HG03045 (cell line): ENCODE data around the gene MCCC1.
"Not testable (repeated sequence)": the region's sequence is repeated elsewhere in the genome, so short reads cannot be mapped to it uniquely, and the experiment has no call there.

Experiments used
- ATAC-seq: cut with Tn5 transposase; IDR thresholded peaks from one replicate; pipeline ENCODE4 v1.9.1; 2021; ENCODE audit warnings: mild to moderate bottlenecking, moderate library complexity; ENCODE audit not compliant: unreplicated experiment

The MCCC1 gene

DNA sequence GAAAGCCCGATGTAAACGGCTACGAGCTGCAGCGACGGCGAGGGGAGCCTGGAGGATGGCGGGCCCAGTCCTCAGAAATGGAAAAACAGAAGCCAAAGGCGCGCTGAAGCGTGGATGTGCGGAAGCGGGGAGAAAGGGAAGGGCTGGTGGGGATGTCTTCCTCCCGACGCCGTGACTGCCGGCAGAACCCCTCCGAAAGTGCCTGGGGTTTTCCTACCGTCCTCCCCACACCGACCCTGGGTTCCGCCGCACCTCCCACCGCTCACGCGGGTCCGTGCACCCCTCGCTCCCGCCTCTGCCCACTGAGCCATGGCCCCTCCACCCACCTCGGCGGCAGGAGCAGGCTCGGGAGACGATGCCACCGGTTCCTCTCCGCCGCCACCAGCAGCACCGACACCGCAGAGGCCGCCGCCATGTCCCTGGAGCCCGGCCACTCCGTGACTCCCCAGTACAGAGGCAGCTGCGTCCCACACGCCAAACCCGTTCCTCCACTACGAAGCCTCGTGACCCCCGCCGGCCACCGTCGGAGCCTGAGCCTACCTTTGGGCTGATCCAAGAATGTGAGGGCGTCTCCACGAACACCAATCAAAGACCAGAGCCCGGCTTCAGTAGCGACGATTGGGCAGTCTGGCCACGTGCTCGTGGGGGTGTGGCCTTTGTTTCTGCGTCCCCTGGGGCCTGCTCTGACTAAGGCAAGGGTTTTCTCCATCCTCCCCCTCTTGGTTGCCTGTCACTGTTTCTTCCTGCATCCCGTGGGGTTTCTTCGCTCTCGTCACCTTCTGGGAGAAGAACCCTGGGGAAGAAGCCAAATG lies at the start of gene MCCC1:
Gene MCCC1, minus strand, starts transcription at position 471 of the 812 bp plus-strand sequence. Its CDS starts 56 bp downstream, at position 415.
- ATAC-seq, result peak; percentile 100

DNA sequence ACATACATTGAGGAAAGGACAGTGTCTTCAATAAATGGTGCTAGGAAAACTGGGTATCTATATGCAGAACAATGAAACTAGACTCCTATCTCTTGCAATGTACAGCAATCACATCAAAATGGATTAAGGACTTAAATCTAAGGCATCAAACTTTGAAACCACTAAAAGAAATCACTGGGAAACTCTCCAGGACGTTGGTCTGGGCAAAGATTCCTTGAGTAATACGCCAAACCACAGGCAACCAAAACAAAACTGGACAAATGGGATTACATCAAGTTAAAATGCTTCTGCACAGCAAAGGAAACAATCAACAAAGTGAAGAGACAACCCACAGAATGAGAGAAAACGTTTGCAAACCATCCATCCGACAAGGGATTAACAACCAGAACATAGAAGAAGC lies 48.8 kb upstream of the MCCC1 start:
- no peak for ATAC-seq

DNA sequence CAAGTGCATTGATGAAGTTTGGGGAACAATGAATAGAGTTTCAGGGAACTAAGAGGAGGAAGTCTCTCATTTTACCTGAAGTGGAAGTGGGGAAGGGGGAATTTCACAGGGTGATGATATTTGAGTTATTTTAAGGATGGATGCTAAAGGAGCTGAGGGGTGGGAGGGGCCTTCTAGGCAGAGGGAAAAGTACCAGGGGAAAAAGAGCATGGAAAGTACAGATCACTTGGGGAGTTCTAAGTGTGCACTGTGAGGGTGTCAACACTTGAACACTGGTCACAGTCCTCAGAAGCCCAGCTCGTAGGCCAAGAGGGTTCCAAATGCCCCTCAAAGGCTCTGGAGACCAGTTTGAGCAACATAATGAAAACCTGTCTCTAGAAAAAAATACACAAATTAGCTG lies 45.1 kb upstream of the MCCC1 start:
- ATAC-seq, result no peak

DNA sequence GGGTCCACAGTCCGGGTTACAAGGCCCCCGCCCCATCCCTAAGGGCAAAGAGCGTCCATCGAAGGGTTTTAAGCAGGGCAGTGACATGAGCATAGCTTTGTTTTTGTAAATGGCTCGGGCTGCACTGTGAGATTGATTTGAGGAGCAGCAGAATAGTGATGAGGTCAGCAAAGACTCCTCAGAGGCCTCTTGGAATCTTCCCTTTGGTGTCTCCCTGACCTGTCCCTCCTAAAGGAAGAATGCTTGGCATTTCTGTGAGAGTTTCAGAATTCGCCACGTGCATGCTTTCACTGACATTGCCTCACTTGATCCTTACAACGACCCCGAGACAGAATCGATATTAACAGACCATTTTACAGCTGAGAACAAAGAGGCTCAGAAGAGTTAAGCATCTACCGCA lies 42.9 kb upstream of the MCCC1 start:
- no peak for ATAC-seq

DNA sequence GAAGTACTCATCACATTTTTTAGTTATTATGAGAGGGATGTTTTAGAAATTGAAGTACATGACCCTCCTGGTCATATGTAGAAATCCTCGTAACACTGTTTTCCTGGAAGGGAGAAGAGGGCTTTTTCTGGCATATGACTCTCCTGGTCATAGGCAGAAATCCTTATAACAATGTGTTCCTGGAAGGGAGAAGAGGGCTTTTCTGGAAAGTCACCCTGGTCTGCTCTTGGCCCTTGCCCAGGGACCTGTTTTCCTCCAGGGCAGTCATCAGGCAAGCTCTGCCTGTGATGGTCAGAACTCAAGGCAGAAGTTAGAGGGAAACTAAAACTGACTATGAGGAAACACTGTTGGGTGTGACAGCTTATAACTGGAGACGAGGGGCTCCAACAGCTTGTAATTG lies 35.5 kb upstream of the MCCC1 start:
- ATAC-seq, result no peak

DNA sequence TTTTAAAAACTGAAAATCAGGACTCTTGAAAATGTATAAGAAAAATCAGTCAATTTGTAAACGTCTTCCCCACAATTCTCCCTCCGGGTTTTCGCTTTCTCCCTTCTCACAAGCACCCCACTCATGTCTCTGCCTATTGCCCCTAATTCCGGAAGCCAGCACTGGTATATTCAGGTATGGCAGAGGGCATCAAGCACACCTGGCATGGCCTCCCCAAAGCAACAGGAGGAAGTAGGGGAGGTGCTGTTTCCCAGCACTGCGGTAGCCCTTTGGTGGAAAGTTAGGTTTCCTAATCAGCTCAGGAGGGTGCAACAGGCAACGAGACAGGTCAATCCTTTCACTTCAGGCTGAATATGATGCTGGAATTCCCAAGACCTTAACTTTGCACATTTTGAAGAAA lies 33.1 kb upstream of the MCCC1 start:
- no peak for ATAC-seq

DNA sequence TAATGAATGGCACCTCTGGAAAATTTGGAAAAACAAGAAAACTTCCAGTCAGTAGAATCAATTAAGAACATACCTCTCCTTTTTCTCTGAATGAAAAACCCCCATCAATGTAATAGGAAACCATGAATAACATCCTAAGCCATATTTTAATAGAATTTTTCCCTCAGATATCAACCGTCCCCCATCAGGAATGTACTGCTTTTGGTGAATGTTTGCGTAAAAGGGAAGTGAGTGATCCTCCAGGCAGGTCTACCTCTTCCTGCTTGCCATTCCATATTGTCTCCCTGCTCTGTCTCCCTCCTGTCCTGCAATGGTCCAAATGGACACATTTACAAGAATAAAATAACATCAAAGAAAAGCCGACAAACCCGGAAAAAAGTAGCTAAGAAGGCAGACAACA lies 32.4 kb upstream of the MCCC1 start:
- no peak for ATAC-seq

DNA sequence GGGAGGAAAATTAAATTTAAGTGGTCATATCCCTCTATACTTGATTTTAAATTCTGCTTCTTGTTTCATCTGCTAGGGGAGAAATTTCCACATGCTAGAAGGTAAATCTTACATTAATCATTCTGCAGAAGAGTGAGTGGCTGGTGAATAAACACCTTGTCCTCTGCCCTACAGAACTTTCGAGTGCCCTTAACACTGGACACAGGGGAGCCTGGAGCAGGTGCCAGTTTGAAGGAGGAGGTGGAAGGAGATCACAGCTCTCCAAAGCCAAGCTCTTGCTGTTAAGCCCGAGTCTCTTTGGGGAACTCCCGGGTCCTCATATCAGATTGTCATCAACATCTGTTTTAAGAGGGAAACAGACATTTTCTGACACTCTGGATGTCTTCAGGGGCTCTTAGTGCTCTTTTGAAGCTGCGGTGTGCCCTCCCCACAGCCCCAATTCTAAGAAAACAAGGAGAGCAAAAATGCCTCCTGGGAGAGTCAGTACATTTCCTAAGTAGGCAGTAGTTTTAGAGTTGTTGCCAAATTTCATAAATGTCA lies 32.0 kb upstream of the MCCC1 start:
- no peak for ATAC-seq

DNA sequence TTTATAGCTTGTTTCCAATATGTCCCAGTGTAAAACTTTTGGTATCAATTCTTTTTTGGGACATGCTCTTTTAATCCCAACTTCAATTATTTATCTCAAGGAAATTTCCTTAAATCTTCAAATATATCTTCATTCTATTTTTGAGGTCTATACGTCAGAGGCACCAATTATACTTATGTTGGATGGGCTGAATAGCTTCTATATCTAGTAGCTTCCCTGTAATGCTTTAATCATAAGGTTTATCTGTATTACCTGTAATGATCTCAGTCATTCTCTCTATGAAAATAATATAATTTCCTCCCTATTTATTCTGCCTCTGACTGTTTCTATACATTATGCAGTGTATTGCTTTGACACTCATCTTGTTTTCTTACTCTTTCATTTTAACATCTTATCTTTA lies 29.9 kb upstream of the MCCC1 start:
- ATAC-seq, result no peak

DNA sequence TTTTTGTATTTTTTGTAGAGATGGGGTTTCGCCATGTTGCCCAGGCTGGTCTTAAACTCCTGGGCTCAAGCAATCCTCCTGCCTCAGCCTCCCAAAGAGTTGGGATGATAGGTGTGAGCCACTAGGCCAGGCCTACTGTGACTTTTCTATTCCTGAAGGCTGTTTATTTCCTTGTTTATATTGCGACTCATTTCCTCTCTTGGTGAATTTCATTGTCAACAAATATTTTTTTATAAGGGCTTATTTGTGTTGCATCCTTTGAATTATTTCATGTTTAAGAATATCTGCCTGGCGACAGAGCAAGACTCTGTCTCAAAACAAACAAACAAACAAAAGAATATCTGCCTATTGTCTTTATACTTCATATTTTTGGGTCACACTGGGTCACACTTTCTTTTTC lies 29.4 kb upstream of the MCCC1 start:
- no peak for ATAC-seq

DNA sequence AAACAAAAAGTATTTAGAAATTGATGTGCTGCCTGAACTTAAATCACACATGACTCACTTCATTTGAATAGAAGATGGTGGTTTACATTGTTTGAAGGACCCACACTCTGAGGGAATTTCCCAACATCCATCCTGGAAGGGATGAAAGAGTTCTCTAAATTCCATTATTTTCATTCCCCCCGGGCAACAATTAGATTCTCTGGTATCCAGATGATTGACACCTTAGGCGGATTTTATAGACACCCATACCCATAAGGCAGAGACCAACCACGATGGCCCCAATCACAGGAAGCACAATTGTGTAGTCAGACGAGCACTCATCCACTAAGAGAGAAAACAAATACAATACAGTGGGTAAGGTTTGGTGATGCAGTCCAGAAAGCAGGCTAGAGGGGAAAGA lies 24.6 kb upstream of the MCCC1 start:
- no peak for ATAC-seq

DNA sequence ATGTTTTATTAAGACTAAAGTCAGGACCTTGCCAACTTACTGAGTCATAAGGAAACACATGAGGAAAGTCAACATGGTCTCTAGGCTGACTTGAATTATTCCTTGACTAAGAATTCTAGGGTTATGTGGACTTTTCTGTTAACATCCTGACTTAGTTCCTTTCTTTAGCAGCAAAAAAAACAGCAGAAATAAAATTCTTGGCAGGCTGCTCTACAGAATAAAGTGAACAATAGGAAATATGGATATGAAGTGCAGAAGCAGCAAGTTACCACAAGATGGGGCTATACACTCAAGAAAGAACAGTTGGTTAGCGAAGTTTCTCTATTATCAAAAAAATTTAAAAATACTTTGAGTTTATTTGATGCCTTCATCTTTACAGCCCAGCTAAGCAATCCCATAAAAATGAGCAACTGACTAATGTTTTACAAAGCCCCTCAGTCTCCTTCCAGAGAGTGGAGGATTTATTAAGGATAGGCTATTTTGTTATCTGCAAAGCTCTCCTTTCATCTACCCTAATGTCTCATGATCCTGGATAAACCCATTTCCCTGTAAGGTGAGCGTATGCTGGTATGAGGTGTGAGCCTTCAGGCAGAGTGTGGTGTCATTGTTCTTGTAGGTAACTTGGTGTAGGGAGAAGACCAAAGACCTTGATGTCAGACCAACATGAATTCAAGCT lies 23.1 kb upstream of the MCCC1 start:
- ATAC-seq, result no peak

DNA sequence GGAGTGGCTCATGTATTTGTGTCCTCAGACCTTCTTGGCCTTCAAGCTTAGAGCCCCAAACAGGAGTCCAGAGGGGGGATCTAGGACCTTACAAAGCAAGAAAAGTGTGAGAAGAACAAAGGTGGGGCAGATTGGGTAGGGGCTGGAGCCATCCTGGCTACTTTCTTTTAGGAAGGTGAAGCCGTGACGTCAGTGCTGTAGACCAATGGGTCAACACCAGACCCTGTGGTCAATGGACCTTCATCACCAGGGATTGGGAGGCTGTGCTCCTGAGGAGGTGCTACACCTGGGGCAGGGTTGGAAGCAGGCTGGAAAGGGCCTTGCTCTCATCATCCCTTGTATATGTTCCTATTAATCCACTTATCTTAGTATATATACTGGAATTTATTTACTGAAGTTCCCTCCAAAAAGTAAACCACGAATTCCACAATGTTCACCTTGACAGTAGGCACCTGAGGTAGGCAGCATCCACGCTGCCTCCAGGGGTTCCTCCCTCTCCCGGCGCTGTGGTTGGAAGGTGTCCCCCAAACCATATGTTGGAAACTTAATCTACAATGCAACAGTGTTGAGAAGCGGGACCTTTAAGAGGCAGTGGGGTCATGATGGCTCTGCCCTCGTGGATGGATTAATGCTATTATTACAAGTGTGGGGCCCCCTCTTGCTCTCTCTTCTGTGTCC lies 21.4 kb upstream of the MCCC1 start:
- no peak for ATAC-seq

DNA sequence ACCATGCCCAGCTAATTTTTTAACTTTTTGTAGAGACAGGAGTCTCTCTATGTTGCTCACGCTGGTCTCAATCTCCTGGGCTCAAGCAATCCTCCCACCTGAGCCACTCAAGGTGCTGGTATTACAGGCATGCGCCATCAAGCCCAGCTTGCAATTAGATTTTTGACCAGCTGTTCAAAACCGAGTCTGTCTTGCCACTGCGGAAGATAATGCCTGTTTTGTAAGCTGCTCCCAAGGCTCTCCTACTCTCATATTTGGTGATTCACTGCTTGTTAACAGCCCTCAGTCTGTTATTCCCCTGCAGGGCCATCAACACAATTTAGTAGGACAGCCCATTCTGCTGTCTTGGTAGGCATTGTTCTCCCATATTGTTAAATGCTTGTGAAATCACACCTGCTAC lies 17.8 kb upstream of the MCCC1 start:
- ATAC-seq, result no peak

DNA sequence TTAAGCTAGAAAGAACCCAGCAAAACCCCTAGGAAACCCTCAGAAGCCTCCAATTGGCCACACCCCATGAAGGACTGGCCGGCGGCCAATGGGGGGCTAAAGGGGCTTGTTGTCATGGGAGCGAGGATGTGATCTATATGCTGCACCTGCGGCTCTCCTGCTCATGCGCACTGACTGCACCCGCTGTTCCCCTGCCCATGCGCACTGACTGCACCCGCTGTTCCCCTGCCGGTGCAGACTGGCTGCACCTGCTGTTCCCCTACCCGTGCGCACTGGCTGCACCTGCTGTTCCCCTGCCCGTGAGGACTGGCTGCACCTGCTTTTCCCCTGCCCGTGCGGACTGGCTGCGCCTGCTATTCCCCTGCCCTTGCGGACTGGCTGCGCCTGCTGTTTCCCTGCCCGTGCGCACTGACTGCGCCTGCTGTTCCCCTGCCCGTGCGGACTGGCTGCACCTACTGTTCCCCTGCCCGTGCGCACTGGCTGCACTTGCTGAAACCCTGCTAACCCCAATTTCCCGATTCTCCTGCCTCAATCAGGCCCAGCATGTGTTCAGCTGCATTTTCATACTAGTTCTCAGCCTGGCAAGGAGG lies 16.8 kb upstream of the MCCC1 start:
- peak; percentile 91 for ATAC-seq

DNA sequence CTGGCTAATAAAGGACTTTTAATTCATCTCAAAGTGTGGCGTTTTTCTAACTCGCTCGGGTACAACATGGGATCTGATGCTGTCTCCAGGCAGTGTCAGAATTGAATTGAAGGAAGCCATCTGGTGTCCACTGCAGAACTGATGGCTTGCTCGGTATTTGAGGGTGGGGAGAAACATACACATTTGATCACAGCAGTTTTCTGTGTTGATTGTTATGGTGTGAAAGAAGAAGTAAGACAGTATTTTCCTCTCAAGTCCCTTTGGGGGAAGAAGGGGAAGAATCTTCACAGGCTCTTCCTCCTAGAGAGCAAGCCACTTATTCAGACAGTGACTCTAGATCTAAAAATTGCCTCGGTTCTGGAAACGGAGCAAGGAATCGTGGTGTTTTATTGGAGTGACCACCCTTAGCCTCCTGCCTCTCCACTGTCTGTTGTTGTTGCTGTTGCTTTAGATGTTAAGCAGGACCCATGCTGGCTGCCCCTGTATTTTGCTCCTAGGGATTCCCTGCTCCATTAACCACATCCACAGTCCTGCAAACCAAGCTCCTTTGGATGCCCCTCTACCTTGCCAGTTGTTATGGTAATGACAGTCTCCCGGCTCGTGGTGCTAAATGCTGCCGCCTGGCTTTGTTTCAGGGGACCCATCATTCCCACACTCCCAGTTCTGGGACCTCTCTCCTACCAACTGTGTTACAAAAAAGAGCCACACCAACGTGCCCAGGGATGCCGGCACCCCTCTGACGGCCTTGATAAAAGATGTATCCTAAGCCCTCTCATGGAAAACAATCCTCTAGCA lies 15.3 kb upstream of the MCCC1 start:
- ATAC-seq, result no peak

DNA sequence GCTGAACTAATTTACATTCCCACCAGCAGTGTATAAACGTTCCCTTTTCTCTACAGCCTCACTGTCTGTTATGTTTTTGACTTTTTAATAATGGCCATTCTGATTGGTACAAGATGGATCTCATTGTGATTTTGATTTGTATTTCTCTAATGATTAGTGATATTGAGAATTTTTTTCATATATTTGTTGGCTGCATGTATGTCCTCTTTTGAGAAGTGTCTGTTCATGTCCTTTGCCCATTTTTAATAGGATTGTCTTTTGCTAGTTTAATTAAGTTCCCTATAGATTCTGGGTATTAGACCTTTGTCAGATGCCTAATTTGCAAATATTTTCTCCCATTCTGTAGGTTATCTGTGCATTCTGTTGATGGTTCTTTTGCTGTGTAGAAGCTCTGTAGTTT lies 10.6 kb upstream of the MCCC1 start:
- ATAC-seq, result not testable (repeated sequence)

DNA sequence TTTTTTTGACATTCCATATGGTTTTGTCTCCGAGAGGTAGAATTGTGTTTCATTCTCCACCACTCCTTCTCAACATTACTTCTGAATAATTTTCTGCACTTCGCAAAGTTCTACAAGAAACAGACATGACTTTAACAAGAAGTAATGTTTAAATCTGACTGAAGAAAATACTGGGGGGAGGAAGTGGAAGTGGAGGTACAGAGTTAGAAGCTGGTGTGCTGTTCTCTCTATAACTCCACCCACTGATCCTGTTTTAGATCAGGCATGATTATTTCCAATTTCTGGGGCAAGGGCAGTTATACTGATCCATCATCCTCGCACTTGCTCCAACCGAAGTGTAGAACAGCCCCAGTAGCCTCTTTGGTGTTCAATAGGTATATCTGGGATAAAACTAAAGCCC lies 9.2 kb upstream of the MCCC1 start:
- ATAC-seq, result no peak

DNA sequence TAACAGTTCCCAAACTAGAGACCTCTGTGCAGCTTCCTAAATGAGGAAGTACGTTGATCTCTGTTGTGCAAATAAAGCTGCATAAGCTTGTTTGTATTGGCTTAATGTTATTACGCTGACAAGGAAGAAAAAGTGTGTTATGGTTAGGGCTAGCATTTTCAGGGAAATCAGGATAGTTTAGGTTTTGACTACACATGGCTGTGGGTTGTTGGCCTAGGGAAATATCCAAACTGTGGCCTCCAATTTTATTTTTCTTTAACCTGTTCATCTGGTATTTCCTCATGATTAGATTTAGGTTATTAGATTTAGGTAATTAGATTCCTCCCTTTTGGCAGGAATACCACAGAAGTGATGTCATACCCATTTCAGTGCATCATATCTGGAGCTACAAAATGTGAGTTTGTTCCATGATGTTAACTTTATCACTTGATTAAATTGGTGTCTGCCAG lies 8.7 kb upstream of the MCCC1 start:
- ATAC-seq, result no peak

DNA sequence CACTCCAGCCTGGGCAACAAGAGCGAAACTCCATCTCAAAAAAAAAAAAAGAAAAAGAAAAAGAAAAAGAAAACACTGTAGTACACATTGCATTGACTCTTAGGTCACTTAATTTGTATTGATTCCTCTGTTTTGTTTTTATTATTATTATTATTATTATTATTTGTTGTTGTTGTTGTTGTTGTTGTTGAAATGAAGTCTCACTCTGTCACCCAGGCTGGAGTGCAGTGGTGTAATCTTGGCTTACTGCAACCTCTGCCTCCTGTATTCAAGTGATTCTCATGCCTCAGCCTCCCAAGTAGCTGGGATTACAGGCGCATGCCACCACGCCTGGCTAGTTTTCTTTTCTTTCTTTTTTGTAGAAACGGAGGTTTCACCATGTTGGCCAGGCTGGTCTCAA lies 8.1 kb upstream of the MCCC1 start:
- ATAC-seq, result not testable (repeated sequence)
